GM12878 (cell line): Measurements from ENCODE around the gene TGFB3. TPM values are rescaled to one million over a fixed set of nuclear protein-coding genes. Genes with fewer than 3 reads are reported as not detected.

ENCODE experiments used
- ATAC-seq: fragments of 200-7000 bp; cut with Tn5 transposase; 3 replicates; pipeline ENCODE4 v1.9.1; 2020; ENCODE audit warnings: mild to moderate bottlenecking, moderate library complexity
- BruUV-seq: library from RNA; stranded (reverse); fragments of 400-500 nt; replicated peaks from 2 replicates; lab custom pipeline; 2021; lab: Mats Ljungman, UMichigan
- CTCF ChIA-PET: fragments of 300-600 bp; sonication (Branson Sonifier 250); formaldehyde crosslinking; extraction: SDS; loops from one replicate; lab custom pipeline; 2021; ENCODE audit warnings: inconsistent platforms; lab: Yijun Ruan, JAX
- POLR2A ChIA-PET: fragments of 350-600 bp; formaldehyde crosslinking; extraction: SDS; loops from one replicate; lab custom pipeline; 2021; ENCODE audit warnings: inconsistent platforms; lab: Charles Lee
- RAD21 ChIA-PET: fragments of 300-600 bp; sonication (Branson Sonifier 250); formaldehyde crosslinking; loops from one replicate; lab custom pipeline; 2023; ENCODE audit warnings: antibody characterized with exemption; ENCODE audit not compliant: unreplicated experiment; lab: Charles Lee
- SMC1A ChIA-PET: fragments of 300-600 bp; sonication (Branson Sonifier 250); formaldehyde crosslinking; loops from one replicate; lab custom pipeline; 2023; ENCODE audit not compliant: unreplicated experiment, uncharacterized antibody; lab: Charles Lee
- DNase-seq: peaks from one replicate; pipeline ENCODE4 v3.0.0-alpha.2; 2011; ENCODE audit warnings: low read depth, low spot score
- FAIRE-seq: peaks from 3 replicates; lab custom pipeline; 2011; peaks lifted over from hg19 to GRCh38; lab: Jason Lieb, UNC
- H2AFZ ChIP-seq: 2 replicates; pipeline ENCODE4 v1.6.0; 2011; ENCODE audit warnings: low read depth, low read length, control low read depth; ENCODE audit not compliant: control insufficient read depth
- H3K27ac ChIP-seq: 2 replicates; pipeline ENCODE4 v1.5.1; 2011; ENCODE audit warnings: control low read depth; ENCODE audit not compliant: control insufficient read depth, insufficient read depth
- H3K27me3 ChIP-seq, 2 experiments: replicated peaks in 1 of 2; 2 replicates each; pipeline versions ENCODE4 v1.6.0 to v1.6.1; 2011; ENCODE audit warnings: low read length in 1 of 2; ENCODE audit not compliant: control insufficient read depth in 2 of 2, insufficient read depth in 2 of 2
- H3K36me3 ChIP-seq, 2 experiments: 2 replicates each; pipeline ENCODE4 v1.5.1; 2011; ENCODE audit warnings: low read length in 1 of 2; ENCODE audit not compliant: control insufficient read depth in 2 of 2, insufficient read depth in 2 of 2
- H3K4me1 ChIP-seq: 2 replicates; pipeline ENCODE4 v1.6.1; 2011; ENCODE audit warnings: mild to moderate bottlenecking, low read length, moderate library complexity, mixed read lengths; ENCODE audit not compliant: control insufficient read depth, insufficient read depth
- H3K4me2 ChIP-seq: 2 replicates; pipeline ENCODE4 v1.6.0; 2011; ENCODE audit warnings: control low read depth; ENCODE audit not compliant: control insufficient read depth, insufficient read depth
- H3K4me3 ChIP-seq: fragments of 200-600 bp; sonication (generic); 2 replicates; pipeline ENCODE4 v1.5.1; 2016
- H3K79me2 ChIP-seq: 2 replicates; pipeline ENCODE4 v1.6.0; 2011; ENCODE audit warnings: low read length; ENCODE audit not compliant: control insufficient read depth, insufficient read depth
- H3K9ac ChIP-seq: 2 replicates; pipeline ENCODE4 v1.8.0; 2011; ENCODE audit warnings: low read length, control low read depth, mixed read lengths; ENCODE audit not compliant: control insufficient read depth, insufficient read depth
- H3K9me3 ChIP-seq: replicated peaks from 3 replicates; pipeline ENCODE4 v1.5.1; 2011; ENCODE audit warnings: mild to moderate bottlenecking, low read length; ENCODE audit not compliant: control insufficient read depth, insufficient read depth
- H4K20me1 ChIP-seq: 2 replicates; pipeline ENCODE4 v1.6.0; 2011; ENCODE audit not compliant: control insufficient read depth, insufficient read depth
- CBFB ChIP-seq: IDR thresholded peaks from 2 replicates; pipeline ENCODE4 v1.6.1; 2016; ENCODE audit warnings: antibody characterized with exemption, low read depth
- CBX3 ChIP-seq: fragments of 200-600 bp; sonication (generic); IDR thresholded peaks from 2 replicates; pipeline ENCODE4 v1.6.1; 2016; ENCODE audit warnings: low read depth, borderline replicate concordance
- ELK1 ChIP-seq: IDR thresholded peaks from 2 replicates; pipeline ENCODE4 v1.6.1; 2012; ENCODE audit warnings: low read depth, low read length, improper control_type of control experiment
- FOXM1 ChIP-seq: IDR thresholded peaks from 2 replicates; pipeline ENCODE4 v1.6.1; 2012; ENCODE audit warnings: low read depth, mild to moderate bottlenecking, inconsistent platforms, low read length, moderate library complexity
- HCFC1 ChIP-seq: fragments of 150-350 bp; IDR thresholded peaks from 2 replicates; pipeline ENCODE4 v1.6.1; 2014; ENCODE audit warnings: low read length
- MEF2B ChIP-seq: fragments of 450-650 bp; IDR thresholded peaks from 2 replicates; pipeline ENCODE4 v1.6.1; 2018; ENCODE audit warnings: mild to moderate bottlenecking, moderate library complexity; ENCODE audit not compliant: partially characterized antibody, poor library complexity, severe bottlenecking
- NFXL1 ChIP-seq: fragments of 450-650 bp; IDR thresholded peaks from 2 replicates; pipeline ENCODE4 v1.6.1; 2017; ENCODE audit warnings: antibody characterized with exemption, mild to moderate bottlenecking, borderline replicate concordance
- NR2C1 ChIP-seq: fragments of 450-650 bp; IDR thresholded peaks from 2 replicates; pipeline ENCODE4 v1.6.1; 2017; ENCODE audit warnings: antibody characterized with exemption, mild to moderate bottlenecking, moderate library complexity
- POLR2AphosphoS5 ChIP-seq: IDR thresholded peaks from 2 replicates; pipeline ENCODE4 v1.6.1; 2011; ENCODE audit warnings: mild to moderate bottlenecking, low read length, inconsistent platforms
- RBBP5 ChIP-seq: fragments of 200-600 bp; sonication (generic); conservative IDR thresholded peaks from 2 replicates; pipeline ENCODE4 v1.6.1; 2016
- USF1 ChIP-seq: IDR thresholded peaks from 2 replicates; pipeline ENCODE4 v1.6.1; 2011; ENCODE audit warnings: borderline replicate concordance, low read depth, mild to moderate bottlenecking, moderate library complexity, mixed read lengths, low read length; ENCODE audit not compliant: insufficient read depth; ENCODE audit errors: extremely low read length
- ZBTB4 ChIP-seq: fragments of 450-650 bp; formaldehyde crosslinking; IDR thresholded peaks from 2 replicates; pipeline ENCODE4 v1.4.0; 2022; ENCODE audit warnings: mild to moderate bottlenecking, moderate library complexity
- ZNF687 ChIP-seq: fragments of 450-650 bp; IDR thresholded peaks from 2 replicates; pipeline ENCODE4 v1.6.1; 2017; ENCODE audit warnings: mild to moderate bottlenecking, moderate library complexity
- WGBS: methylation state at CpG from one replicate; pipeline ENCODE4 v1.1.6; 2016; ENCODE audit warnings: low lambda C conversion rate; ENCODE audit not compliant: insufficient replicate concordance, insufficient coverage; ENCODE audit errors: missing lambda C conversion rate; 5-methylcytosine and 5-hydroxymethylcytosine counted together
- in situ Hi-C: fragments of 300-500 bp; cut with MboI; formaldehyde crosslinking; loops from 9 replicates; pipeline ENCODE4 v1.14.3; 2018; ENCODE audit warnings: mixed read lengths
- intact Hi-C: fragments of 100-400 bp; cut with micrococcal nuclease; formaldehyde crosslinking; loops from one replicate; pipeline ENCODE4 v1.14.2; 2022; ENCODE audit not compliant: unreplicated experiment
- polyA plus RNA-seq, 11 experiments: library from polyadenylated mRNA; depleted of rRNA in 4 of 11; unstranded in 6 of 11; stranded (reverse) in 5 of 11; fragments of >200 nt; fragmentation: Nextera tagmentation in 4 of 11; fragmentation: Illumina TruSeq in 1 of 11; extraction: Ambion mirVana in 4 of 11; extraction: Trizol in 1 of 11; gene quantifications; 1 replicate in 1 of 11; 2 replicates in 10 of 11; pipeline versions ENCODE4 v1.2.1 to v1.2.3, GENCODE V29; 2011 to 2016; ENCODE audit warnings: inconsistent platforms in 2 of 11, missing spikeins in 2 of 11, low read depth in 1 of 11
- total RNA-seq, 4 experiments: library from RNA; depleted of rRNA in 3 of 4; stranded (reverse); fragments of >200 nt in 3 of 4; fragmentation: Illumina TruSeq in 1 of 4; extraction: Trizol in 1 of 4; gene quantifications; 2 replicates each; pipeline versions ENCODE4 v1.2.1 to v1.2.3, GENCODE V29; 2013 to 2021

Gene TGFB3
- total and polyA plus RNA-seq, 10 of the 15 experiments (the other 5 are each of a cell fraction or from before 2014, with no cell fraction given): 0.27 to 2.6 (median 0.82) TPM

DNA sequence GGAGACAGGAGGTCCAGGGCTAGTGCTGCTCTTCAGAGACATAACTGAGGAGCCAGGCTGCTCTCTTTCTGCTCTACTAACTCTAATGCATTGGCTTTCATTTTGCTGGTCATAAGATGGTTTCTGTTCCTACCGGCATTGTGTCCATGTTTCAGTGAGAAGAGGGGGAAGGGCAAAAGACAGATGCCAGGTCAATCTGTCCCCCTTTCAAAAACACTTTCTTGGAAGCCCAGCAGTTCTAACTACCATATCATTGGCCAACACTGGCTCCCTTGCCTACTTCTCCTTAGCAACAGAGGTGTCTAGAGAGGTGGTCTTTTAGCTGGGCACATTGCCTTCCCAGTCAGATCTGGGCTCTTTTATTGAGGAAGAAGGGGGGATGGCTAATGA lies 63.9 kb downstream of the TGFB3 start (continued):
- TF ChIP-seq RBBP5 (no peak), USF1 (no peak)

DNA sequence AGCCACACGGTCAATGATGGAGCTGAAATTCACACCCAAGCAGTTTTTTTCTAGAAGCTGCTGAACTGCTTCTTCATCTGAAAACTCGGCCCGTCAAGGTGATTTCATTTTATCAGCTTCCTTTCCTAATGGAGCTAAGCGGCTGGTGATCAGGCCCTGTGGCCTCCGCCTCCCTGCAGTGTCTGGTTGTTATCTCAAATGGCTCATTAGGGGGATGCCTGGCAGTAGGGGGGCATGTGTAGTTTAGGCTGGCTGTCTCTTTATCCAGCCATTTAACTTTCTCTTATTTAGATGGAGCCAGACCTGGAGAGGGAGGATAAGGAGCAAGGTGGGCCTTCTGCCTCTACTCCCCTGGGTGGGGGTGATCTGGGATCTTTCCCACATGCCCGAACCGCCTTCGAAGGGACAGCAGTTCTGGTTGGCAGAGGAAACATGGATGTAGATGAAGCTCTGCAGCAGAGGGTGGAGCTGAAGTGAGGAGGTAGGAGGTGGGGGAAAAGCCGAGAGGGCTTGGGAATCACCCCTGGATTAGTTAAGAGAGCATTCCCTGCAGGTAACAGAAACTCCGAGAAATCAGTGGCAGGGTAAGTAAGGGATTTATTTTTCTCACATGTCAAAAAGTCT lies 64.4 kb downstream of the TGFB3 start:
- RAD21 ChIA-PET: no interaction called here
- FAIRE-seq (no peak), ATAC-seq (no peak), DNase-seq (no peak)
- intact Hi-C loops: no loop called here
- 76% methylated on average over 9 of the region's 10 CpGs for WGBS
- no TSS peak for BruUV-seq
- CTCF ChIA-PET: interaction anchor here (1.3 to 7.1 kb wide), 3 partner anchors 11 to 65 kb away, joined by 3 to 54 read pairs (median 13); partner anchors contain the start of gene TGFB3
- H3K36me3 ChIP-seq: no peaks in the 10 kb centered on the region; a peak in 1 of 4 replicates
- H3K4me3 ChIP-seq: no peak overlapping the region
- no peaks in the 10 kb centered on the region for H3K79me2 ChIP-seq
- no peak overlapping the region for H3K27ac ChIP-seq
- in situ Hi-C loops: no loop called here
- H4K20me1 ChIP-seq: no peaks in the 10 kb centered on the region
- H3K4me1 ChIP-seq: peaks cover 9% of the 10 kb centered on the region
- POLR2A ChIA-PET: no interaction called here
- H3K27me3 ChIP-seq: no peaks in the 10 kb centered on the region
- no peaks in the 10 kb centered on the region for H3K9me3 ChIP-seq
- SMC1A ChIA-PET: interaction anchor here (0.5 to 3.4 kb wide), 2 partner anchors 10 to 509 kb away, joined by 3 to 8 read pairs; no protein-coding TSS in a partner anchor
- H3K4me2 ChIP-seq: peak overlapping the region; percentile 13; the same call in 1 of the 2 replicates
- H2AFZ ChIP-seq: 0 out of 2 replicates have a peak overlapping the region, but pooled peaks have one; percentile 19
- H3K9ac ChIP-seq: no peak overlapping the region
- TF ChIP-seq CBX3 (no peak), NR2C1 (no peak), ELK1 (no peak), MEF2B (no peak), ZBTB4 (CRISPR knock-in tag) (no peak), POLR2AphosphoS5 (no peak), NFXL1 (no peak), FOXM1 (no peak), HCFC1 (no peak), ZNF687 (no peak), CBFB (no peak)
